ENCODE measurements around the gene VLDLR. TPM values are rescaled to one million over a fixed set of nuclear protein-coding genes. Genes with fewer than 3 reads are reported as not detected.

The VLDLR gene
- total and polyA plus RNA-seq, 2 of the 8 experiments (the other 6 are each of a cell fraction or from before 2014, with no cell fraction given), result 24.2 to 49.1 TPM

- TF ChIP-seq GABPA (IDR thresholded peaks at IDR 0.05; ENCODE audit: borderline replicate concordance, insufficient read depth, low read length), result no peak
- TF ChIP-seq RAD21 (IDR thresholded peaks at IDR 0.05 in 1 of 2, conservative IDR thresholded peaks at IDR 0.05 in 1 of 2; ENCODE audit: low read depth in 2 of 2, low read length in 2 of 2), result no peak
- no peak for TF ChIP-seq ASH2L (IDR thresholded peaks at IDR 0.05; ENCODE audit: low read length)
- TF ChIP-seq KDM4A (IDR thresholded peaks at IDR 0.05; ENCODE audit: low read depth, low read length, severe bottlenecking), result no peak
These were observed 10.6 kb upstream of the VLDLR start (continued) for GRCh38 chr9:2610985-2611384.
